HCT116 (cell line): ENCODE measurements around the gene ANAPC4.

Experiments
- ATF3 ChIP-seq: IDR thresholded peaks from 2 replicates; pipeline ENCODE4 v1.6.1; 2012
- CEBPB ChIP-seq: IDR thresholded peaks from 2 replicates; pipeline ENCODE4 v1.6.1; 2012; ENCODE audit warnings: low read depth
- CTCF ChIP-seq, 3 experiments: fragments of 200-600 bp in 1 of 3; sonication (generic) in 1 of 3; IDR thresholded peaks in 2 of 3; conservative IDR thresholded peaks in 1 of 3; 2 replicates each; pipeline ENCODE4 v1.5.1; 2012 to 2017; ENCODE audit warnings: low read depth in 2 of 3, low read length in 2 of 3, antibody characterized with exemption in 1 of 3, borderline replicate concordance in 1 of 3, control low read depth in 1 of 3, mild to moderate bottlenecking in 1 of 3, mixed read lengths in 1 of 3, mixed run types in 1 of 3, moderate library complexity in 1 of 3; ENCODE audit not compliant: insufficient read depth in 1 of 3
- EGR1 ChIP-seq: IDR thresholded peaks from 2 replicates; pipeline ENCODE4 v1.6.1; 2012; ENCODE audit warnings: low read depth
- EZH2 ChIP-seq: fragments of 200-600 bp; sonication (generic); IDR thresholded peaks from 2 replicates; pipeline ENCODE4 v1.6.1; 2017; ENCODE audit warnings: antibody characterized with exemption, mixed run types
- POLR2A ChIP-seq: IDR thresholded peaks from 2 replicates; pipeline ENCODE4 v1.7.0; 2011; ENCODE audit warnings: borderline replicate concordance; ENCODE audit not compliant: insufficient read depth, insufficient read length; ENCODE audit errors: extremely low read depth
- POLR2AphosphoS5 ChIP-seq: IDR thresholded peaks from 2 replicates; pipeline ENCODE4 v1.6.1; 2011; ENCODE audit warnings: mild to moderate bottlenecking, low read depth, low read length, moderate library complexity

GRCh38 chr4:25440478-25441030 is 63.5 kb downstream of the ANAPC4 start:
- TF ChIP-seq CEBPB (no peak), EGR1 (no peak), CTCF (IDR thresholded peaks at IDR 0.05 in 2 of 3, conservative IDR thresholded peaks at IDR 0.05 in 1 of 3; ENCODE audit: borderline replicate concordance in 1 of 3, insufficient read depth in 1 of 3, low read depth in 2 of 3, low read length in 2 of 3) (no peak), POLR2A (no peak), EZH2 (no peak), POLR2AphosphoS5 (no peak), ATF3 (no peak)
